HG03520 (cell line): Measurements from ENCODE around the gene ZKSCAN2.

Experiments used
- ATAC-seq: cut with Tn5 transposase; IDR thresholded peaks from one replicate; pipeline ENCODE4 v1.9.1; 2021; ENCODE audit warnings: mild to moderate bottlenecking, moderate library complexity; ENCODE audit not compliant: unreplicated experiment

ZKSCAN2 gene

GRCh38 chr16:25224731-25225319 lies 32.8 kb downstream of the ZKSCAN2 start:
- no peak for ATAC-seq

GRCh38 chr16:25223964-25224363 lies 33.7 kb downstream of the ZKSCAN2 start:
- no peak for ATAC-seq

GRCh38 chr16:25222959-25223358 lies 34.7 kb downstream of the ZKSCAN2 start:
- no peak for ATAC-seq

GRCh38 chr16:25219070-25219737 lies 38.4 kb downstream of the ZKSCAN2 start:
- no peak for ATAC-seq

- ATAC-seq = no peak
Observed at GRCh38 chr16:25217921-25218320, 39.7 kb downstream of the ZKSCAN2 start.

GRCh38 chr16:25217112-25217511 lies 40.5 kb downstream of the ZKSCAN2 start:
- ATAC-seq = no peak

GRCh38 chr16:25213709-25214397 lies 43.8 kb downstream of the ZKSCAN2 start:
- no peak for ATAC-seq

GRCh38 chr16:25212636-25213035 lies 45.0 kb downstream of the ZKSCAN2 start:
- no peak for ATAC-seq

GRCh38 chr16:25210758-25211157 lies 46.9 kb downstream of the ZKSCAN2 start:
- ATAC-seq = no peak

- no peak for ATAC-seq
Observed at GRCh38 chr16:25199457-25199856, 58.2 kb downstream of the ZKSCAN2 start.

- ATAC-seq = no peak
Observed at GRCh38 chr16:25198021-25198420, 59.6 kb downstream of the ZKSCAN2 start.

GRCh38 chr16:25194273-25194878 lies 63.3 kb downstream of the ZKSCAN2 start:
- no peak for ATAC-seq

- ATAC-seq = no peak
Observed at GRCh38 chr16:25192096-25192495, 65.5 kb downstream of the ZKSCAN2 start.

GRCh38 chr16:25189305-25189704 lies 68.3 kb downstream of the ZKSCAN2 start:
- ATAC-seq = no peak

GRCh38 chr16:25187491-25187795 lies 70.2 kb downstream of the ZKSCAN2 start:
- ATAC-seq = no peak
